ENCODE measurements around the gene MLLT10.

GRCh38 chr10:21688870-21689269, 154.8 kb downstream of the MLLT10 start:
- no peak for TF ChIP-seq CTCF (IDR thresholded peaks at IDR 0.05 in 2 of 3, conservative IDR thresholded peaks at IDR 0.05 in 1 of 3; ENCODE audit: borderline replicate concordance in 1 of 3, insufficient read depth in 1 of 3, low read depth in 2 of 3, low read length in 2 of 3)
- TF ChIP-seq TCF7L2 (IDR thresholded peaks at IDR 0.05; ENCODE audit: borderline replicate concordance, extremely low read depth, insufficient read depth, insufficient read length) = no peak
- TF ChIP-seq ZNF274 (IDR thresholded peaks at IDR 0.05; ENCODE audit: low read depth, low read length) = no peak
- TF ChIP-seq REST (IDR thresholded peaks at IDR 0.05; ENCODE audit: low read depth) = no peak
- no peak for TF ChIP-seq SIN3A (IDR thresholded peaks at IDR 0.05; ENCODE audit: low read depth)
- no peak for TF ChIP-seq MAX (IDR thresholded peaks at IDR 0.05)
- TF ChIP-seq ZBTB33 (IDR thresholded peaks at IDR 0.05; ENCODE audit: extremely low read depth, insufficient replicate concordance, low read length) = no peak
- TF ChIP-seq RAD21 (IDR thresholded peaks at IDR 0.05; ENCODE audit: low read depth) = no peak
- no peak for TF ChIP-seq POLR2A (IDR thresholded peaks at IDR 0.05; ENCODE audit: borderline replicate concordance, extremely low read depth, insufficient read depth, insufficient read length)
- no peak for TF ChIP-seq EZH2 (IDR thresholded peaks at IDR 0.05)
- TF ChIP-seq CEBPB (IDR thresholded peaks at IDR 0.05; ENCODE audit: low read depth) = no peak
- no peak for TF ChIP-seq POLR2AphosphoS5 (IDR thresholded peaks at IDR 0.05; ENCODE audit: low read depth, low read length)
- no peak for TF ChIP-seq SRF (IDR thresholded peaks at IDR 0.05; ENCODE audit: low read depth)
- TF ChIP-seq ZFX (IDR thresholded peaks at IDR 0.05) = no peak
